Esophagus muscularis mucosa (tissue), 4 donors: Measurements from ENCODE around the gene TAPT1. TPM values are rescaled to one million over a fixed set of nuclear protein-coding genes. Genes with fewer than 3 reads are reported as not detected.

ENCODE experiments used
- DNase-seq: peaks from one replicate; pipeline ENCODE4 v3.0.0-alpha.2; 2017; ENCODE audit errors: extremely low spot score
- H3K27ac ChIP-seq, 4 donors: fragments of 200-600 bp; sonication (generic); replicated peaks in 1 of 4; 1 replicate in 3 of 4; 2 replicates in 1 of 4; pipeline ENCODE4 v1.5.1; 2016 to 2019; ENCODE audit warnings: mild to moderate bottlenecking in 1 of 4
- H3K27me3 ChIP-seq, 4 donors: fragments of 200-600 bp; sonication (generic); one replicate each; pipeline versions ENCODE4 v1.5.1 to v1.6.0; 2016 to 2019
- H3K36me3 ChIP-seq, 4 donors: fragments of 200-600 bp; sonication (generic); one replicate each; pipeline ENCODE4 v1.5.1; 2016 to 2019
- H3K4me1 ChIP-seq, 4 donors: fragments of 200-600 bp; sonication (generic); one replicate each; pipeline ENCODE4 v1.5.1; 2016 to 2019
- H3K4me3 ChIP-seq, 4 donors: fragments of 200-600 bp; sonication (generic); 1 replicate in 2 of 4; 2 replicates in 2 of 4; pipeline ENCODE4 v1.5.1; 2016 to 2019; ENCODE audit warnings: mild to moderate bottlenecking in 4 of 4, moderate library complexity in 1 of 4
- H3K9me3 ChIP-seq, 4 donors: fragments of 200-600 bp; sonication (generic); 1 replicate in 3 of 4; 2 replicates in 1 of 4; pipeline ENCODE4 v1.5.1; 2016 to 2019
- CTCF ChIP-seq, 3 experiments: fragments of 200-600 bp in 2 of 3; fragments of 450-650 bp in 1 of 3; sonication (generic) in 2 of 3; IDR thresholded peaks; one replicate each; pipeline ENCODE4 v1.5.1; 2017 to 2019; ENCODE audit warnings: antibody characterized with exemption in 3 of 3, mild to moderate bottlenecking in 2 of 3, moderate library complexity in 1 of 3
- EP300 ChIP-seq: sonication (generic); formaldehyde crosslinking; IDR thresholded peaks from one replicate; pipeline ENCODE4 v1.6.1; 2017; ENCODE audit warnings: antibody characterized with exemption
- POLR2A ChIP-seq: fragments of 450-650 bp; IDR thresholded peaks from one replicate; pipeline ENCODE4 v1.6.1; 2017; ENCODE audit warnings: antibody characterized with exemption, moderate library complexity, mild to moderate bottlenecking, low read depth
- POLR2AphosphoS5 ChIP-seq, 2 donors: sonication (generic); formaldehyde crosslinking; IDR thresholded peaks; one replicate each; pipeline ENCODE4 v1.6.1; 2017; ENCODE audit warnings: antibody characterized with exemption in 2 of 2
- WGBS: methylation state at CpG from one replicate; pipeline ENCODE4 v1.1.5; 2018; 5-methylcytosine and 5-hydroxymethylcytosine counted together
- intact Hi-C: fragments of 100-400 bp; cut with DNase I; formaldehyde crosslinking; loops from one replicate; pipeline ENCODE4 v1.15.1; 2023
- total RNA-seq, 4 donors: library from RNA; depleted of rRNA; stranded (reverse); fragments of >200 nt; gene quantifications; one replicate each; pipeline versions ENCODE4 v1.1.0 to v1.2.1, GENCODE V29; 2016

Gene TAPT1
- total RNA-seq, 4 donors from 2014 or later = 18.1 to 27.4 (median 21.6) TPM

GRCh38 chr4:16225167-16225862 lies 956 bp downstream of the TAPT1 start:
- Histone ChIP-seq H3K36me3 (no peaks in the 10 kb centered on the region), H3K27ac (peak overlapping the region; percentile 96 to 98 (median 98)), H3K27me3 (no peaks in the 10 kb centered on the region), H3K9me3 (no peaks in the 10 kb centered on the region), H3K4me1 (peaks cover 35 to 60% (median 54%) of the 10 kb centered on the region in 4 donors), H3K4me3 (peak overlapping the region; percentile 85 to 97 (median 92))
- WGBS = 13% methylated on average over 6 of the region's 6 CpGs
- intact Hi-C loops = no loop called here
- DNase-seq = no peak
- TF ChIP-seq EP300 = no peak
- no peak for TF ChIP-seq POLR2A
- TF ChIP-seq CTCF (IDR thresholded peaks at IDR 0.05) = no peak
- TF ChIP-seq POLR2AphosphoS5 (IDR thresholded peaks at IDR 0.05) = no peak

GRCh38 chr4:16224264-16225166 lies 1.8 kb downstream of the TAPT1 start:
- Histone ChIP-seq H3K4me3 (peak overlapping the region; percentile 85 to 97 (median 92)), H3K36me3 (peaks cover 0 to 8% (median 2%) of the 10 kb centered on the region in 4 donors), H3K4me1 (peaks cover 31 to 54% (median 51%) of the 10 kb centered on the region in 4 donors), H3K27ac (no peak overlapping the region), H3K9me3 (no peaks in the 10 kb centered on the region), H3K27me3 (no peaks in the 10 kb centered on the region)
- intact Hi-C loops = no loop called here
- TF ChIP-seq POLR2AphosphoS5 (IDR thresholded peaks at IDR 0.05) (no peak), CTCF (IDR thresholded peaks at IDR 0.05) (no peak), EP300 (no peak), POLR2A (no peak)
- no peak for DNase-seq
- 60% methylated on average over 6 of the region's 6 CpGs for WGBS

- H3K36me3 ChIP-seq = peaks cover 0 to 13% (median 2%) of the 10 kb centered on the region in 4 donors
- no peak for DNase-seq
- intact Hi-C loops = no loop called here
- no peaks in the 10 kb centered on the region for H3K9me3 ChIP-seq
- H3K4me3 ChIP-seq = no peak overlapping the region
- peaks cover 31 to 51% (median 46%) of the 10 kb centered on the region in 4 donors for H3K4me1 ChIP-seq
- no peak overlapping the region for H3K27ac ChIP-seq
- TF ChIP-seq POLR2A (no peak), CTCF (IDR thresholded peaks at IDR 0.05) (no peak), EP300 (no peak), POLR2AphosphoS5 (IDR thresholded peaks at IDR 0.05) (no peak)
- H3K27me3 ChIP-seq = no peaks in the 10 kb centered on the region
These were observed 3.2 kb downstream of the TAPT1 start for GRCh38 chr4:16222957-16223527.

GRCh38 chr4:16218950-16219349 lies 7.3 kb downstream of the TAPT1 start:
- Histone ChIP-seq H3K4me1 (peaks cover 17 to 41% (median 27%) of the 10 kb centered on the region in 4 donors), H3K27me3 (no peaks in the 10 kb centered on the region), H3K27ac (no peak overlapping the region), H3K36me3 (peaks cover 0 to 13% (median 2%) of the 10 kb centered on the region in 4 donors), H3K9me3 (no peaks in the 10 kb centered on the region), H3K4me3 (no peak overlapping the region)
- DNase-seq = no peak
- intact Hi-C loops = no loop called here
- TF ChIP-seq EP300 (no peak), POLR2AphosphoS5 (IDR thresholded peaks at IDR 0.05) (no peak), POLR2A (no peak), CTCF (IDR thresholded peaks at IDR 0.05) (no peak)
